ENCODE results near the gene NDUFA7.
A peak's percentile ranks its signal among the peaks of the same experiment; 100 is the strongest.

NDUFA7 gene

GRCh38 chr19:8321067-8321985, at the start of gene NDUFA7, which contains the start of gene RPS28:
Gene NDUFA7 (minus strand): TSS chr19:8321375. CDS start chr19:8321358, 17 bp downstream.
Gene RPS28 (plus strand): TSS chr19:8321496. CDS start chr19:8321531, 35 bp downstream.
- peak; percentile 31; the same call in 1 of the 2 replicates for TF ChIP-seq CTCF (IDR thresholded peaks at IDR 0.05; ENCODE audit: borderline replicate concordance, insufficient read depth, low read depth, low read length)
- H3K4me3 ChIP-seq (ENCODE audit: low read depth, low read length): peak within 1 kb of the TSS; percentile 95

DNA sequence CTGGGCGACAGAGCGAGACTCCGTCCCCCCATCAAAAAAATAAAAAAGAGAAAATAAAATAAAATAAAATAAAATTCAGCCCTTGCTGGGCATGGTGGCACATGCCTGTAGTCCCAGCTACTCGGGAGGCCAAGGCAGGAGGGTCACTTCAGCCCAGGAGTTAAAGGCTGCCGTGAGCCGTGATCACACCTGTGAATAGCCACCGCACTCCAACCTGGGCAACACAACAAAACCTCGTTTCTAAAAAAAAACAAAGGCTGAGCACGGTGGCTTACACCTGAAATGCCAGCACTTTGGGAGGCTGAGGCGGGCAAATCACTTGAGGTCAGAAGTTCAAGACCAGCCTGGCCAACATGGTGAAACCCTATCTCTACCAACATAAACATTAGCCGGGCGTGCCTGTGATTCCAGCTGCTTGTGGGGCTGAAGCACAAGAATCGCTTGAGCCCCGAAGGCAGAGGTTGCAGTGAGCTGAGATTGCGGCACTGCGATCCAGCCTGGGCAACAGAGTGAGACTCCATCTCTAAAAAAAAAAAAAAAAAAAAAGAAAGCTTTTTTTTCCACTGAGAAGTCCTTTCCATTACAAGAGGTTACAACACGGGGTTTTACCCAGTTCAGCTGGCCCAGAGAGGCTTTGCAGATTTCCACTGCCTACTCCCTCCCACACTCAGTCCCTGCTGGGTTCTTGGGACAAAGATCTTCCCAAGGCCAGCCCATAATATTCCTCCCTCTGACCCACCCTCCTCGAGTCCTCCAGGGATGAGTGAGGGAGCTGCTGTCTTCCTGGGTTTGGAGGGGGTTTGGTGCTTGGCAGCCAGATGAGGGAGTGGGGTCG, 49.2 kb upstream of the NDUFA7 start:
- no peak overlapping the region for H3K4me3 ChIP-seq (ENCODE audit: low read depth, low read length)
- TF ChIP-seq CTCF (IDR thresholded peaks at IDR 0.05; ENCODE audit: borderline replicate concordance, insufficient read depth, low read depth, low read length): no peak

DNA sequence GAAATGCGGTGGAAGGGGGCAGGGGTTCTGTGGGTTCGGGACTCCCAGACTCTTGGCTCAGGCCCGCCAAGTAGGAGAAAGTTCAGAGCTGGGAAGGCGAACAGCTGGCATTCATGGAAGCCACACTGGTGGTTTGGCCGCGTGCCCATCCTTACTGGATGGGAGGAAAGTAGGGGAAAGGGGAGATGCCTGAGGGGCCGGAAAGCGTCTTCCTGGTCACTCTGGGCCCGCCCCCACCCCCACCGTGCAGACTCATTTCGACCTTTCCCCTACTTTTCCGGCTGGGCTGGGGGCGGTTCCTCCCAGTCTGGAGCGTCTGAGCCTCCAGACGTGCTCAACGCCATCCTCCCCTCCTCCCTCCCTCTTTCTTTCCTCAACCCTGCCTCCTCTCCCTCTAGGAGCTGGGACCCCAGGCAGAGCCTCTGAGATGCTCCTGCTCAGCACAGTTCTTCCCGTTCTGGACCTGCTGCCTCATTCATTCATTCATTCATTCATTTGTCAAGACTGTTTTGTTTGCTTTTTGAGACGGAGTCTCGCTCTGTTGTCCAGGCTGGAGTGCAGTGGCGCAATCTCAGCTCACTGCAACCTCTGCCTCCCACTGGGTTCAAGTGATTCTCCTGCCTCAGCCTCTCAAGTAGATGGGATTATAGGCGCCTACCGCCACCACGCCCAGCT, 46.3 kb upstream of the NDUFA7 start:
- H3K4me3 ChIP-seq (ENCODE audit: low read depth, low read length): no peak overlapping the region
- TF ChIP-seq CTCF (IDR thresholded peaks at IDR 0.05; ENCODE audit: borderline replicate concordance, insufficient read depth, low read depth, low read length): no peak

GRCh38 chr19:8366961-8367326, 45.8 kb upstream of the NDUFA7 start:
- no peak overlapping the region for H3K4me3 ChIP-seq (ENCODE audit: low read depth, low read length)

GRCh38 chr19:8366121-8366581, 45.0 kb upstream of the NDUFA7 start:
- no peak for TF ChIP-seq CTCF (IDR thresholded peaks at IDR 0.05; ENCODE audit: borderline replicate concordance, insufficient read depth, low read depth, low read length)
- no peak overlapping the region for H3K4me3 ChIP-seq (ENCODE audit: low read depth, low read length)

More at GRCh38 chr19:8366961-8367326, 45.8 kb upstream of the NDUFA7 start:
- no peak for TF ChIP-seq CTCF (IDR thresholded peaks at IDR 0.05; ENCODE audit: borderline replicate concordance, insufficient read depth, low read depth, low read length)

GRCh38 chr19:8363803-8364771, 42.9 kb upstream of the NDUFA7 start, which contains the start of gene ANGPTL4:
Gene ANGPTL4 (plus strand): TSS chr19:8364155. CDS start chr19:8364322, 167 bp downstream.
- TF ChIP-seq CTCF (IDR thresholded peaks at IDR 0.05; ENCODE audit: borderline replicate concordance, insufficient read depth, low read depth, low read length): no peak
- no peak within 1 kb of the TSS for H3K4me3 ChIP-seq (ENCODE audit: low read depth, low read length)

Measured in GM12875 (cell line).